ENCODE data around the gene VAV2. TPM values are rescaled to one million over a fixed set of nuclear protein-coding genes. Genes with fewer than 3 reads are reported as not detected.

VAV2 gene
- total RNA-seq, 1 donor: 13.4 TPM

DNA sequence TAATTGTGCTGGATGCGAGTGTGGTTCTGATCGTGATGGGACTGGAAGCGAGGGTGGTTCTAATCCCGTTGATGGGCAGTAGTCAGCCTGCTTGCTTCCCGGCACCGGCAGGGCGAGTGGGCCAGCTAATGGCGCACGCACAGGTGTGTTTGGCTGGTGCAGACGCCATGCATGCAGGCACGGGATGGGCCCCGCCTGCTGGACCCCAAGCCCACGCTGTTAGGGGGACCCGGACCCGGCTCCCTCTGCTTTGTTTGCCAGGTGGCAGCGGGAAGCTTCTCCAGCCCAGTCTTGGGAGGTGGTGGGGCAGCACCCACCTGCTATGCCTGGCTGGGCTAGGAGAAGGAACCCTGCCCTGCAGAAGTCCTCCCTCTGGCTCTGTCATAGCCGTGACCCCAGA, 70.3 kb downstream of the VAV2 start:
- H3K4me3 ChIP-seq (ENCODE audit: low read depth, low read length): no peak overlapping the region
- no peak for DNase-seq (ENCODE audit: low read depth)
- TF ChIP-seq, protein P1, sequence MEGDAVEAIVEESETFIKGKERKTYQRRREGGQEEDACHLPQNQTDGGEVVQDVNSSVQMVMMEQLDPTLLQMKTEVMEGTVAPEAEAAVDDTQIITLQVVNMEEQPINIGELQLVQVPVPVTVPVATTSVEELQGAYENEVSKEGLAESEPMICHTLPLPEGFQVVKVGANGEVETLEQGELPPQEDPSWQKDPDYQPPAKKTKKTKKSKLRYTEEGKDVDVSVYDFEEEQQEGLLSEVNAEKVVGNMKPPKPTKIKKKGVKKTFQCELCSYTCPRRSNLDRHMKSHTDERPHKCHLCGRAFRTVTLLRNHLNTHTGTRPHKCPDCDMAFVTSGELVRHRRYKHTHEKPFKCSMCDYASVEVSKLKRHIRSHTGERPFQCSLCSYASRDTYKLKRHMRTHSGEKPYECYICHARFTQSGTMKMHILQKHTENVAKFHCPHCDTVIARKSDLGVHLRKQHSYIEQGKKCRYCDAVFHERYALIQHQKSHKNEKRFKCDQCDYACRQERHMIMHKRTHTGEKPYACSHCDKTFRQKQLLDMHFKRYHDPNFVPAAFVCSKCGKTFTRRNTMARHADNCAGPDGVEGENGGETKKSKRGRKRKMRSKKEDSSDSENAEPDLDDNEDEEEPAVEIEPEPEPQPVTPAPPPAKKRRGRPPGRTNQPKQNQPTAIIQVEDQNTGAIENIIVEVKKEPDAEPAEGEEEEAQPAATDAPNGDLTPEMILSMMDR (IDR thresholded peaks at IDR 0.05; ENCODE audit: insufficient read depth, low read depth, low read length): no peak

GRCh38 chr9:133920471-133920870, 71.7 kb downstream of the VAV2 start:
- DNase-seq (ENCODE audit: low read depth): no peak
- H3K4me3 ChIP-seq (ENCODE audit: low read depth, low read length): no peak overlapping the region
- TF ChIP-seq, protein P1 (IDR thresholded peaks at IDR 0.05; ENCODE audit: insufficient read depth, low read depth, low read length): no peak

GRCh38 chr9:133919253-133920115, 72.6 kb downstream of the VAV2 start:
- TF ChIP-seq, protein P1 (IDR thresholded peaks at IDR 0.05; ENCODE audit: insufficient read depth, low read depth, low read length): no peak

DNA sequence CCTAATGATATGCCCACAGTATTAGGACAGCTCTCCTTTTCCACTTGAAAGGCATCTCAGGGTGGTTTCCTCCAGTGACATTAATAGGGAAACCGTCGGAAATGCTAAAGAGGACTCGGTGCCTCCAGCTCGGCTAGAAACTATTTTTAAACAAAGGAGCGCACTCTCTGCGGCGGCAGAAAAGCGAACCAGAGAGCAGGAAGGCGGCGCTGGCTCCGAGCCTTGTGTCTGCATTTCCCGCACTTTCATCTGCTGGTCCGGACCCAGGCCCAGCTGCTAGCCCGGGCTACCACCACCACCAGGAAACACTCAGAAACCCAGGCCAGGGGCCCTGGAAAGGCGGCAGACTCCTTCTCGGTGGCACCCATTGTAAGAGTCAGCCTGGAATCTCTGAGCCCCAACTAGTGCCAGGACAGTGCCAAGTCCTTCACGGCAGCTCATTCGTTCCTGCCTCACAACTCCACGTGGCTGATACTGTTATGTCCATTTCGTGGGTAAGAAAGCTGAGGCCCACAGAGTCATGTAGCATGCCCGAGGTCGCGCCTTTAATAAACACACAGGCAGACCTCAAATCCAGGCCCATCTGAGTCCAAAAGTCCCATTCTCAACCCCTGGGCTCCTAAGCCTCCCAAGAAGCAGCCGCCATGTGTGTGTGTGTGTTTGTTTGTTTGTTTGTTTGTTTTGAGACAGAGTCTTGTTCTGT, 73.9 kb downstream of the VAV2 start:
- no peak for DNase-seq (ENCODE audit: low read depth)
- TF ChIP-seq, protein P1 (IDR thresholded peaks at IDR 0.05; ENCODE audit: insufficient read depth, low read depth, low read length): no peak
- no peak overlapping the region for H3K4me3 ChIP-seq (ENCODE audit: low read depth, low read length)

More at GRCh38 chr9:133919253-133920115, 72.6 kb downstream of the VAV2 start:
- H3K4me3 ChIP-seq (ENCODE audit: low read depth, low read length): no peak overlapping the region
- DNase-seq (ENCODE audit: low read depth): no peak

DNA sequence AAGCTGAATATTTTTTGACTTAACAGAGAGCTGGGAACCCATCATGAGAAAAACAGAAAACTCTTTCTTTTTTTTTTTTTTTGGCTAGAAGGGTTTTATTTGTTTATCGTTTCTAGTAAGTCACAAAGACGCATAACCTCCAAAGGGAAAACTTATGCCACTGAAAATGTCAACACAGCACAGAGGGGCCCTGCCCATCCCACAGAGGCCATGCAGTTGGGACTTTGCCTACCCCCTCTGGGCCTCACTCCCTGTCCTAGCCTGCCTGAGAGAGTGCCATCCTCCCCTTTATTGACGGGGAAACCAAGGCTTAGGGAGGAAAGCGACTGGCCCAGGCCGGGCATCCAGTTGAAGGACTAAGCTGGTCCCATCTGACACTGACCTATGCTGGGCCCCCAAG, 74.7 kb downstream of the VAV2 start:
- DNase-seq (ENCODE audit: low read depth): no peak
- H3K4me3 ChIP-seq (ENCODE audit: low read depth, low read length): no peak overlapping the region
- TF ChIP-seq, protein P1 (IDR thresholded peaks at IDR 0.05; ENCODE audit: insufficient read depth, low read depth, low read length): no peak

DNA sequence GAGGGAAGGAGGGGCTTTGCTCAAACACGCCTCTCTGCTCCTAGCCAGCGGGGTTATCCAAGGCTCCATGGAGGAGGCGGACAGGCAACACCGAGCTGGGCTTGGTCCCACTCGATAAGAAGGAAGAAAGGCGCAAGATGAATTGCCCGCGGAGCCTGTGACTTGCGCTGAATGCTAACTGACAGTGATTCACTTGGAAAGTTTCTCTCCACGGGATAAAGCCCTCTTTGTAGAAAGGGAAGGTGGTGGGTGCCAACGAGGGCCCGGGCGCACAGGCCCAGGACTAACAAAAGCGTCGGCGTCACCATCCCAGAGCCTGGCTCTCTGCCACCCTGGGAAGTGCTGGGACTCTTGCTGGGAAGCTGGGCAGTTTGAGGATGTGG, 76.0 kb downstream of the VAV2 start:
- no peak for DNase-seq (ENCODE audit: low read depth)
- no peak overlapping the region for H3K4me3 ChIP-seq (ENCODE audit: low read depth, low read length)
- TF ChIP-seq, protein P1 (IDR thresholded peaks at IDR 0.05; ENCODE audit: insufficient read depth, low read depth, low read length): no peak

All from fibroblast of villous mesenchyme (primary cell).